ENCODE measurements around the gene MALT1.
"Not testable (repeated sequence)": the region's sequence is repeated elsewhere in the genome, so short reads cannot be mapped to it uniquely, and the experiment has no call there.

Gene MALT1

GRCh38 chr18:58671111-58671631, at the start of gene MALT1:
TSS of gene MALT1 (plus strand) at chr18:58671465. CDS start at chr18:58671644, 179 bp downstream.
- DNase-seq, result peak; percentile 91 to 98

- no peak for DNase-seq
Measured at GRCh38 chr18:58624011-58624410, 47.3 kb upstream of the MALT1 start.

- DNase-seq, result no peak
Measured at GRCh38 chr18:58625839-58626238, 45.4 kb upstream of the MALT1 start.

GRCh38 chr18:58630071-58630470, 41.2 kb upstream of the MALT1 start:
- no peak for DNase-seq

GRCh38 chr18:58631301-58631700, 40.0 kb upstream of the MALT1 start:
- DNase-seq, result no peak

GRCh38 chr18:58632552-58632951, 38.7 kb upstream of the MALT1 start:
- no peak for DNase-seq

GRCh38 chr18:58633874-58634273, 37.4 kb upstream of the MALT1 start:
- no peak for DNase-seq

GRCh38 chr18:58635891-58636290, 35.4 kb upstream of the MALT1 start:
- DNase-seq, result no peak

GRCh38 chr18:58637197-58637596, 34.1 kb upstream of the MALT1 start:
- no peak for DNase-seq

- no peak for DNase-seq
Measured at GRCh38 chr18:58637946-58638345, 33.3 kb upstream of the MALT1 start.

GRCh38 chr18:58638441-58638840, 32.8 kb upstream of the MALT1 start:
- no peak for DNase-seq

- DNase-seq, result no peak
Measured at GRCh38 chr18:58639237-58639636, 32.0 kb upstream of the MALT1 start.

- no peak for DNase-seq
Measured at GRCh38 chr18:58639751-58640427, 31.4 kb upstream of the MALT1 start.

GRCh38 chr18:58640428-58640805, 30.8 kb upstream of the MALT1 start:
- no peak for DNase-seq

- no peak for DNase-seq
Measured at GRCh38 chr18:58640891-58641610, 30.2 kb upstream of the MALT1 start.

GRCh38 chr18:58643557-58643956, 27.7 kb upstream of the MALT1 start:
- DNase-seq, result not testable (repeated sequence)

- DNase-seq, result no peak
Measured at GRCh38 chr18:58645398-58645797, 25.9 kb upstream of the MALT1 start.

GRCh38 chr18:58646334-58646862, 24.9 kb upstream of the MALT1 start:
- no peak for DNase-seq

- DNase-seq, result peak in 1 of 2 experiments; percentile 19
Measured at GRCh38 chr18:58649966-58650816, 21.1 kb upstream of the MALT1 start.

GRCh38 chr18:58650830-58651229, 20.4 kb upstream of the MALT1 start:
- not testable (repeated sequence) for DNase-seq

GRCh38 chr18:58653144-58653722, 18.0 kb upstream of the MALT1 start:
- not testable (repeated sequence) for DNase-seq

GRCh38 chr18:58653814-58654509, 17.3 kb upstream of the MALT1 start:
- DNase-seq, result no peak
